GM19043 (cell line): ENCODE data around the gene MYL3.

Source experiments
- ATAC-seq: cut with Tn5 transposase; IDR thresholded peaks from one replicate; pipeline ENCODE4 v1.9.1; 2021; ENCODE audit warnings: low read depth; ENCODE audit not compliant: unreplicated experiment

The MYL3 gene

GRCh38 chr3:46866032-46866595, 2.9 kb upstream of the MYL3 start:
- ATAC-seq, result no peak

DNA sequence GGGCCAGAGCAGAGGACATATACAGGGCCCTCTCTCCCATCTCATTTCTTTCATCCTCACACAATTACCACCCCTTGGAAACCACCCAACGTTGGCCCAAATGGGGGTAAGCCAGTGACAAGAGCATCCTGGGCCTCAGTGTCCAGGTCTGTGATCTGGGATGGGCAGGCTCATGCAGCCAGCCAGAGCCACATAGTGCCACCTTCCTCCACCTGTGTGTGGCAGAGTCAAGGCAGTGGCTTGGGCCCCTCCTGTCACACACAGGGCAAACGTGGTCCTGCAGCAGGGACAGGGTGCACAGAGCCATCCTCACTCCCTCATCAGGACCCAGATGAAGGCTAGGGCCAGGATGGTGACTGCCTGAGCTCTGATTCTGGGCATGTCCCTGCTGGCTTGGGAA, 2.3 kb upstream of the MYL3 start:
- ATAC-seq, result no peak

GRCh38 chr3:46865031-46865507, 1.8 kb upstream of the MYL3 start:
- no peak for ATAC-seq

DNA sequence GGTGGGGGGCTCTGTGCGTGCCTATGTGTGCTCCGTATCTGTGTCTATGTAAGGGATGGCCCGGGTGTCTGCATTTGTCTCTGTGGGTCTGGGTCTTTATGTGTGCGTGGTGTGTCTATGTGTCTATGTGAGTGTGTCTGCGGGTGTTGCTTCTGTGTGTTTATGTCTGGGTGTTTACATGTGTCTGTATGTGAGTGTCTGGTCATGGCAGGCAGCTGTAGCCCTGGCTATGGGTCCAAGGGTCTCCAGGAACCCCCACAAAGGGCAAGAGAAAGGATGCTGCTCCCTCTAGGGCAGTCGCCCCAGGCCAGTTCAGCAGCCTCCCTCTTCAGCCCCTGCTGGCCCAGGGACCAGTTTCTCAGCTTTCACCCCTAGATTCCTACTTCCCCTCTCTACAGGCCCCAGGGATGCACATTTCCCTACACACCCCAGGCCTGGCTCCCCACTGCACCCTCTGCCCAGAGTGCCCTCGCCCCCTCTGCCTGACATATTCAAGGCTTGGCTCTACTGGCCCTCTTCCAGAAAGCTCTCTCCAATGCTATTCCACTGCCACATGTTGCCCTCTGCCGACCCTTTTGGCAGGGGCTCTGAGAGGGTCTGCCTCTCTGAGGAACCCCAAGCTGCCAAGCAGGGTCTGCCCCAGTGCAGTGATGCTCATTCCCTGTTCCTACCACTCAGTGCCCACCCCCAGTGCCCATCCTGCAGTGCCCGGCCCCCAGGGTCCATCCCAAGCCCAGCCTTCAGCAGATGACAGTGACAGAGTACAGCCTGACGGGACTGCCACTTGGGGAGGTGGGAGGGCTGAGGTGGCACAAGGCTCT, 1.0 kb upstream of the MYL3 start:
- no peak for ATAC-seq

- no peak for ATAC-seq
These were observed 747 bp downstream of the MYL3 start for GRCh38 chr3:46862369-46863025.

GRCh38 chr3:46861605-46862368, 1.5 kb downstream of the MYL3 start:
- no peak for ATAC-seq

DNA sequence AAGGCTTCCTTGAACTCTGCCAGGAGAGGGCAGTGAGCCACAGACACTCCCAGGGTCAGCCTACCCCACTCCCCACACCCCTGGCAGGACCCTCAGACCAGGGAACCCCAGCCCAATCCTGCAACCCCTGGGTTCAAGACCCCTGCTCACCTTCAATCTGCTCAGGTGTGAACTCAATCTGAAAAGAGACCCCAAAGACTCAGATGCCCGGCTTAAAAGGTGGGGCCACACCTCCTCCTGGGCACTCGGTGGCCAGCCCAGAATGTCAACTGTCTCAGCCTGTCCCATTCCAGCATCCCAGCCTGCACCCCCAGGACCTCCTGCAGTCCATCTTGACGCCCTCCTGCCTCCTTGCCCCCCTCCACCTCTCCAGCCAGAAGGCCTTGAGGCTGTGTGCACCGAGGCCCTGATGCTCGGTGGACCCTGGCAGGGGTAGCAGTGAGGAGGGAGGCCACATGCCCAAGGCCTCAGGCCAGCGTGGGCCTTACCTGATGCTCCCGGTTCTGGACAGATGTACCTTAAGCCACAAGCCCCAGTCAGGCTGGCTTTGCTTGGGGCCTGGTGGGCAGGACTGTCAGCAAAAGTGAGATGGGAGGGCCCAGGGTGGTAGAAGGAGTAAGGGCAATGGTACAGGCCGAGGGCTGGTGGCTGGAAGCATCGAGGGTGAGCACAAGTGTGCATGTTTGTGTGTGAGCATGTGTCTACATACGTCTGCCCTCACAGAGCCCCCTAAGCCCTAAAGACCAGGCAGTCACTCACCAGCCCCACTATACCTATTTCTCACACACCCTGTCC, 2.2 kb downstream of the MYL3 start:
- no peak for ATAC-seq

DNA sequence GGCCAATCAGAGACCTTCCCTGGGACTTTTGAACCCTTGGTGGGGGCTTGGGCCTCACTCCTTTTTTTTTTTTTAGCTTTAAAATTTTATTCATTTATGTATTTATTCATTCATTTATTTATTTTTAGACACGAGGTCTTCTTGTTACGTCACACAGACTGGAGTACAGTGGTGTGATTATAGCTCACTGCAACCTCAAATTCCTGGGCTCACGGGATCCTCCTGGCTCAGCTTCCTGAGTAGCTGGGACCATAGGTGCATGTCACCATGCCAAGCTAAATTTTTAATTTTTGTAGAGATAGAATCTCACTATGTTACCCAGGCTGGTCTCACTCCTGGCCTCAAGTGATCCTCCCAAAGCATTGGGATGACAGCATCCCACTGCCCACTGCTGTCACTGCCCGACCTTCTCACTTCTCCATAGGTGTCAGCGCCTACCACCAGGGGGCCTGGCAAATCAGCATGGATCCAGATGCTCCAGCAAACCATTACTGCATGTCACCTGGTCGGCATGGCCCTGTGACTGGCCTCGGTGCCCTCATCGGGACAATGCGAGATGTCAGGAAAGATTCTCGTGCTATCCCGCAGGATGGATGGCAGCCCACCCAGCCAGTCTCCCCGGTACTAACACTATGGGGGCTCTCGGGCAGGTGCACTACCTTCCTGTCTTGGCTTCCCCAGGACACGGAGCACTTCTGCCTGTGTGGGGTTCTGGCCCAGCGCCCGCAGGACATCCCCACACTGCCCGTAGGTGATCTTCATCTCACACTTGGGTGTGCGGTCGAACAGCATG, 3.0 kb downstream of the MYL3 start:
- ATAC-seq, result no peak

DNA sequence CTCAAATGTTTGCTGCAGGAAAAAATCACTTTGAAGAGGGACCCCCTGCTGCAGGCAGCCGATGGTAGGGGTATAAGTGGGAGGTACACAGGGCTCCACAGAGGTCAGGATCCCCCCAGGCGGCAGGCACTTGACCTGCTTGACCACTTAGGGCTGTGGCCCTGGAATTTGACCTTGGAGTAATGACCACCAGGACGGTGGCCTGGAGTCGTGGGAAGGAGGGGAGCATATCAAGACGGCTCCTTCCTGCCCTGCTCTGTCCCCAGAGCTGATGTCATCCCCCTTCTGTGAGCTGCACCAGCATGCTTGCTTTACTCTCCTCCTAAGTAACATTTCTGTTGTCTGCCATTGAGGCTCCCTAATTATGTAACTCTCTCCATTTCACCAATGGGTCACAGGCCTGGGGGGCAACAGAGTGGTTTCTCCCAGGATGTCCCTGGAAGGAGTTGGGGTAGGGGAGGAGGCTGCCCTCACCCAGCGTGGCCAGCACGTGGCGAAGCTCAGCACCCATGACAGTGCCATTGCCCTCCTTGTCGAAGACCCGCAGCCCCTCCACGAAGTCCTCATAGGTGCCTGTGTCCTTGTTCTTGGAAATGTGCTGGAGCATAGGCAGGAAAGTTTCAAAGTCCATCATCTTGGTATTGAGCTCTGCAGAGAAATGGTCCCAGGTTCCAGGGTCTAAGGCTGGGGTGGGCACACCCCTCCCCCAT, 4.1 kb downstream of the MYL3 start:
- no peak for ATAC-seq

- ATAC-seq, result no peak
These were observed 4.8 kb downstream of the MYL3 start for GRCh38 chr3:46858456-46858855.

DNA sequence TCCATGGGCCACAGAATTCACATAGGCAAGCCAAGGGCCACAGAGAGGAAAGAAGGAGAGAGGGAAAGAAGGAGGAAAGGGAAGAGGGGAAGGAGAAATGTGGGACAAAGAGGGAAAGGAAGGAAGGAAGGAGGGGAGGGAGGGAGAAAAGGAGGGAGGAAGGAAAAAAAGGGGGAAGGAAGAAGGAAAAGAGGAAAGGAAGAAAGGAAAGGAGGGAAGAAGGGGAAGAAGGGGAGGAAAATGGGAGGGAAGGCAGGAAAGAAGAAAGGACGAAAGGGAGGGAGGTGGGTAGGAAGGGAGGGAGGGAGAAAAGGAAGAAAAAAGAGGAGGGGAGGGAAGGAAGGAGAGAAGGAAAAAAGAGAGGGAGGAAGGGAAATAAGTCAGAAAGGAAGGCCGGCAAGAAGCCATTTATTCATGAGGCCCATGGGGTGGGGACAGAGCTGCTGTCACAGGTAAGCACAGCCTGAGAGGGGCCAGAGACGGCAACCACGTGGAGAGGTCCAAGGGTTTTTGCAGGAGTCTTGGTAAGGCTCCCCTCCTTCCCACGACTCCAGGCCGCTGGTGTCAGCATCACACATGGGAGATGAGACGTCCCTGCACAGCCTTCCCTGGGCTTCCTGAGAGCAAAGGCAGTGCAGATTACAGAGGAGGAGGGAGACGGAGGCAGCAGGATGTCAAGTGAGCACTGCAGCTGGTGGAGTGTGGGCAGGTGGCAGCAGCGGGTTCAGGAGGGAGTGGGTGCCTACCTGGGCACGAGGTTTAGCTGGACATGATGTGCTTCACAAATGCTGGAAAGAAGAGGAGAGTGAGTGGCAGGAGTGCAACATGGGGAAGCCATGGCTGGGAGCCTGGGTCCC, 5.5 kb downstream of the MYL3 start:
- no peak for ATAC-seq

DNA sequence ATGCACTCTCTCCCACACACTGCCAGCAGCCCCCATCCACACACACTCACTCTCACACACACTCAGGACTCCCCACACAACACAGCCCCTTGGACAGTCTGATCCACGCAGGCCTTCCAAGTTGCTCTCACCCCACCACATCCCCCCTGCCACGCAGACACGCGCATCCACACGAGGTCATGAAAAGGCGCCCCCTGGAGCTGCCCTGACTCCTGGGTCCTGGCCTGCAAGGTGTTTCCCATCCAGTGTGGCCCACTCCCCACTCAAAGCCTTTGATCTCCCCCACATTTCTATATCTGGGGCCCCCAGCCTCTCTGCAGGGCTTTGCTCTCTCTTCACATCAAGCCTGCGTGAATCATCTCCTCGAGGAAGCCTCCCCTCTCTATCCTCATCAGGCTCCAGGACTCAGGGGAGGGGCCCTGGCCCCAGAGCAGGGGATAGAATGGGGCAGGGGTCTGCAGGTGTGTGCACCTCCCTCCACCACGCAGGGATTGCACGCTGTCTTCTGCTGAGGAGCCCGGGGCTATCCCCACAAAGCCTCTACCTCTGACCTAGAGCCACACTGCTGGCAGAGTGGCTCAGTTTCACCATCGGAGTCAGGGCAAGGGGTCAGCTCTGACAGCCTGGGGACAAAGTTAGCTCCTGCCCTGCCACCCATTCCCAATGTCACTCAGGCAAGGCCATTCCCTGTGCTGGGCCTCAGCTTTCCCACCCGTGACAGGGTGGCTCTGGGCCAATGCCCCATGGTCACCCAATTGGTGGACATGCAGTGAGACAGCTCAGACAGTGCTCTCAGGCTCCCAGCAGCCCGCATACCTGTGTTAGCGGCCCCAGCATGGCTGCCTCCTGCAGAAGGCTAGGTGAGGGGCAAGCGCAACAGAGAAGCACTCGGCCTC, 6.4 kb downstream of the MYL3 start:
- ATAC-seq, result no peak

DNA sequence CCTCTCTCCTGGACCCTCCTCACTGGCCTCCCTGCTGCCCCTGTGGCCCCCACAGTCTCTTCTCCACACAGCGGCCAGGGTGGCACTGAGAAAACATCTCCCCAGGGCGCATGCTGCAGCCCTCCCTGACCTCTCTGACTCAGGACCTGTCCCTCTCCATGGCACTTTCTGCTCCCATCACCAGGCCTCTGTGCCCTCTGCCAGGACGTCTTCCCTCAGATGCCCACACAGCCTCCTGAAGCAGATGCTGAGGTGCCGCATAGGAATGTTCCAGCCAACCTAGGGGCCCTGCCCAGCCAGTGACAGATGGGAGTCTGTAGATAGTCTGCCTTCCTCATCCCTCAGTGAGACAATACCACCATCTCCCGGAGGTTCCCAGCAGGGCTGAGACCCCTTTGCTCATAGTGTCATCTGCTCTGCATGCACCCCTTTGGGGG, 8.7 kb downstream of the MYL3 start:
- ATAC-seq, result no peak

DNA sequence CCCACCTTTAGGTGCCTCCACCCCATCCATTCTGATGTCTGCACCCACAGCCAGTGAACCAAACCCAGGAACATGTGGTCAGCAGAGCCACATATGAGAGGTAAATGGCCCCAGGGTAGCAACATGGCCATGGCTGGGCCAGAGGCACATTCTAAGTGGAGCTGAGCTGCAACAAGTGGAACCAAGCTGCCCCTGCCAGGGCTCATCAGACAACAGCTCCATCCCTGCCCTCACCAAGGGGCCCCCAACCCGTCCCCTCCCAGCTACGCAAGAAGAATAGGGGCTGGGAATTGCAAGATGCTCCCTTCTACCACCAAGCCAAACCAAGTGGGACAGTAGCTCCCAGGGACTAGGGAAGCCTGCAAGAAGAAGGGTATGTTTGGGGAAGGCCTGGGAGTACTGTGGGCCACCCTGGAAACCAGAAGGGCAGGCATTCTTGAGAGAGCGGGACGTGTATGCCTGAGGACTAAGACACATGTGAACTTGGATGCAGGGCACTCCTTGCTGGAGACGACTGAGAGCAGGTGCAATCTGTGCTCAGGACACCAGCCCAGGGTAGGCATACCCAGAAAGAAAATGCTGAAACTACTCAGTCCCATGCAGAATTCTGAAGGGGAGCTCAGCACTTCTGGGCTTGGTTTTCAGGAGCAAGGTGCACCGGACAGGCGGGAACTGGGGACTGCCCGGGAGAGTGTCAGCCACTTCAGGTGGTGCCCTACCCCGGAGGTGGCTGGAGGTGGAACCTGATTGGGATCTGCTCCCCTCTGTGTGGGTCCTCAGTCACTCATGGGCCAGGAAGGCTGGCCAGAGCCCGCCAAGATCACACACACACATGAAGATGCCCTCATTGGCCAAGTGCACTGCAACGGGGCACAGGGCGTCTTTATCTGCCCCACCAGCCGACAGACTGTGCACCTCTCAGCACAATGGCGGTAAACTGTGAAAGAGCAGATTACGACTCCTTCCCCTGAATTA, 9.5 kb downstream of the MYL3 start:
- no peak for ATAC-seq

DNA sequence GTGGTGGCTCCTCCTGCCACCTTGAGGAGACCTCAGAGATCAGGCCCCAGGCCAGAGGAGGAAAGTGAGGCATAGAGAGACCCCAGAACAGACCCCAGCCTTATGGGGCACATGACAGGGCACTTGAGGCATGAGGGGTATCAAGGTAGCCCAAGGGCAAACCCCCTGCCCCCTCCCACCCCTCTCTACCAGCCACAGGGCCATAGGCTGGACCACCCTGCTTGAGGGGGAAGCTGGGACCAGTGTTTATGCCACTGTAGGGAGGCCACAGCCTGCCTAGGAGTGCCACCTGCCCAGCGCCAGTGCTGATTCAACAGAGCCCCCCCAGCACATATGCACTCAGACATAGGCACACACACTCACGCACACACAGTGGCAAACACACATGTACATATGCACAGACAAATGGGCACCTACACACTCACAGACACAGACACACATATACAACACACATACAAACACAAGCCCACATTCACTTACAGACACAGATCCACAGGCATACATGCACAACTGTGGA, 10.3 kb downstream of the MYL3 start:
- ATAC-seq, result no peak

GRCh38 chr3:46852334-46852720, 10.9 kb downstream of the MYL3 start:
- no peak for ATAC-seq
